Measurements from ENCODE around the gene SEMA4B.
"Not testable (repeated sequence)": the region's sequence is repeated elsewhere in the genome, so short reads cannot be mapped to it uniquely, and the experiment has no call there.

Gene SEMA4B

GRCh38 chr15:90184119-90184785 lies 16.9 kb upstream of the SEMA4B start:
- DNase-seq, result peak; percentile 84

GRCh38 chr15:90184786-90185704 lies 16.1 kb upstream of the SEMA4B start:
- peak; percentile 40 for DNase-seq

- DNase-seq, result no peak
Observed at GRCh38 chr15:90187257-90187868, 13.8 kb upstream of the SEMA4B start.

- not testable (repeated sequence) for DNase-seq
Observed at GRCh38 chr15:90188065-90188464, 13.1 kb upstream of the SEMA4B start.

GRCh38 chr15:90188914-90189748 lies 12.0 kb upstream of the SEMA4B start:
- no peak for DNase-seq

GRCh38 chr15:90189781-90190467 lies 11.2 kb upstream of the SEMA4B start:
- no peak for DNase-seq

GRCh38 chr15:90190606-90191343 lies 10.4 kb upstream of the SEMA4B start:
- no peak for DNase-seq

- no peak for DNase-seq
Observed at GRCh38 chr15:90191344-90191687, 9.8 kb upstream of the SEMA4B start.

GRCh38 chr15:90191794-90192509 lies 9.2 kb upstream of the SEMA4B start:
- peak; percentile 48 for DNase-seq

GRCh38 chr15:90192961-90193786 lies 8.0 kb upstream of the SEMA4B start:
- no peak for DNase-seq

GRCh38 chr15:90194655-90195054 lies 6.5 kb upstream of the SEMA4B start:
- DNase-seq, result no peak

- no peak for DNase-seq
Observed at GRCh38 chr15:90200534-90201129, 498 bp upstream of the SEMA4B start.

GRCh38 chr15:90201944-90202375 lies 830 bp downstream of the SEMA4B start:
- DNase-seq, result no peak

- no peak for DNase-seq
Observed at GRCh38 chr15:90202929-90203328, 1.8 kb downstream of the SEMA4B start.

GRCh38 chr15:90203473-90203872 lies 2.3 kb downstream of the SEMA4B start:
- no peak for DNase-seq

- no peak for DNase-seq
Observed at GRCh38 chr15:90203922-90204321, 2.8 kb downstream of the SEMA4B start.

GRCh38 chr15:90205050-90205848 lies 4.1 kb downstream of the SEMA4B start:
- no peak for DNase-seq

- DNase-seq, result peak; percentile 28
Observed at GRCh38 chr15:90205886-90206285, 4.8 kb downstream of the SEMA4B start.

GRCh38 chr15:90207252-90207651 lies 6.1 kb downstream of the SEMA4B start:
- DNase-seq, result no peak
